Measurements from ENCODE around the gene HRH1. TPM values are rescaled to one million over a fixed set of nuclear protein-coding genes. Genes with fewer than 3 reads are reported as not detected.
"Not testable (repeated sequence)": the region's sequence is repeated elsewhere in the genome, so short reads cannot be mapped to it uniquely, and the experiment has no call there.

HRH1 gene
- total RNA-seq: 1 to 10 TPM in 7 of 9 donors, under 1 TPM in 2; 0.24 to 6.5 (median 2.2) TPM
- 1 to 10 TPM; 1.4 to 4.0 (median 2.2) TPM for polyA plus RNA-seq
- long read RNA-seq, donor 1: 0 reads
- long read RNA-seq, donor 2: 0 reads
- long read RNA-seq, donor 3, full-length matches to known transcripts: 1 of 1 reads
- long read RNA-seq, donor 3, partial matches to known transcripts: 0 of 1 reads
- long read RNA-seq, donor 3, other reads (novel, unspliced or antisense): 0 of 1 reads
- long read RNA-seq, donor 4: 0 reads
- long read RNA-seq, donor 5, full-length matches to known transcripts: 2 of 3 reads
- long read RNA-seq, donor 5, partial matches to known transcripts: 0 of 3 reads
- long read RNA-seq, donor 5, other reads (novel, unspliced or antisense): 1 of 3 reads
- long read RNA-seq, donor 6, full-length matches to known transcripts: 5 of 12 reads
- long read RNA-seq, donor 6, partial matches to known transcripts: 4 of 12 reads
- long read RNA-seq, donor 6, other reads (novel, unspliced or antisense): 3 of 12 reads
- long read RNA-seq, donor 7: 0 reads
- long read RNA-seq, donor 8, full-length matches to known transcripts: 1 of 1 reads
- long read RNA-seq, donor 8, partial matches to known transcripts: 0 of 1 reads
- long read RNA-seq, donor 8, other reads (novel, unspliced or antisense): 0 of 1 reads
- long read RNA-seq, donor 9: 0 reads
- long read RNA-seq, donor 10: 0 reads

GRCh38 chr3:11154036-11154952 is at the start of gene HRH1:
Gene HRH1 (plus strand): TSS chr3:11154493. CDS start chr3:11259038, 104,545 bp downstream.
- Histone ChIP-seq H3K4me1 (replicated peaks in 1 of 2) (peaks cover 0 to 6% of the 10 kb centered on the region in 2 donors), H3K36me3 (replicated peaks in 1 of 2) (no peaks in the 10 kb centered on the region), H3K9me3 (replicated peaks in 1 of 3) (no peaks in the 10 kb centered on the region), H3K4me3 (peak within 1 kb of the TSS in 1 of 4 donors; percentile 52), H3K27ac (peak within 1 kb of the TSS in 2 of 5 donors; percentile 0 to 67), H3K27me3 (peaks cover 11% of the 10 kb centered on the region)
- TF ChIP-seq POLR2A (IDR thresholded peaks at IDR 0.05) (peak in 1 of 2 donors; percentile 27), CTCF (IDR thresholded peaks at IDR 0.05) (no peak)
- WGBS, 4 donors: 1 to 4% (median 2%) methylated on average over 6 to 98 of the region's 98 CpGs
- no peak for DNase-seq
- intact Hi-C loops (cut with DNase I): loop anchor here in 1 of 2 donors (10.0 kb wide), 1 partner anchor 181 kb away; no protein-coding TSS in a partner anchor

- intact Hi-C loops (cut with DNase I): not testable (repeated sequence)
- WGBS, 4 donors: 83 to 100% (median 90%) methylated on average over 2 of the region's 2 CpGs
Measured at GRCh38 chr3:11113316-11113715, 41.0 kb upstream of the HRH1 start.

GRCh38 chr3:11115548-11115947 is 38.7 kb upstream of the HRH1 start:
- Histone ChIP-seq H3K4me1 (replicated peaks in 1 of 2) (no peaks in the 10 kb centered on the region), H3K9me3 (replicated peaks in 1 of 3) (no peaks in the 10 kb centered on the region), H3K27me3 (peaks cover 4% of the 10 kb centered on the region), H3K36me3 (replicated peaks in 1 of 2) (no peaks in the 10 kb centered on the region), H3K4me3 (no peak overlapping the region), H3K27ac (no peak overlapping the region)
- no peak for DNase-seq
- WGBS, 4 donors: 68 to 88% (median 78%) methylated on average over 3 of the region's 3 CpGs
- TF ChIP-seq POLR2A (IDR thresholded peaks at IDR 0.05) (no peak), CTCF (IDR thresholded peaks at IDR 0.05) (no peak)
- intact Hi-C loops (cut with DNase I): no loop called here

More at GRCh38 chr3:11113316-11113715, 41.0 kb upstream of the HRH1 start:
- not testable (repeated sequence) for DNase-seq; H3K27ac ChIP-seq; H3K4me3 ChIP-seq; H3K4me1 ChIP-seq (replicated peaks in 1 of 2); H3K9me3 ChIP-seq (replicated peaks in 1 of 3); H3K27me3 ChIP-seq; H3K36me3 ChIP-seq (replicated peaks in 1 of 2)

GRCh38 chr3:11116336-11117059 is 37.8 kb upstream of the HRH1 start:
- no peak overlapping the region for H3K27ac ChIP-seq
- H3K4me3 ChIP-seq: no peak overlapping the region
- no peaks in the 10 kb centered on the region for H3K9me3 ChIP-seq (replicated peaks in 1 of 3)
- no peak for TF ChIP-seq POLR2A (IDR thresholded peaks at IDR 0.05)
- no peak for TF ChIP-seq CTCF (IDR thresholded peaks at IDR 0.05)
- H3K4me1 ChIP-seq (replicated peaks in 1 of 2): no peaks in the 10 kb centered on the region
- H3K36me3 ChIP-seq (replicated peaks in 1 of 2): no peaks in the 10 kb centered on the region
- WGBS, 4 donors: 77 to 89% (median 86%) methylated on average over 8 of the region's 8 CpGs
- DNase-seq: no peak
- H3K27me3 ChIP-seq: peaks cover 3% of the 10 kb centered on the region
- intact Hi-C loops (cut with DNase I): no loop called here

All from adrenal gland (tissue), 19 donors.